IMR-90 (cell line): ENCODE data around the gene ZNF236. TPM values are rescaled to one million over a fixed set of nuclear protein-coding genes. Genes with fewer than 3 reads are reported as not detected.

Experiments used
- ATAC-seq: fragments of 200-7000 bp; cut with Tn5 transposase; 2 replicates; pipeline ENCODE4 v1.9.1; 2020; ENCODE audit warnings: low read depth, mild to moderate bottlenecking, moderate library complexity
- BruUV-seq: library from RNA; stranded (reverse); fragments of 400-500 nt; replicated peaks from 2 replicates; lab custom pipeline; 2021; lab: Mats Ljungman, UMichigan
- CTCF ChIA-PET: fragments of 300-600 bp; formaldehyde crosslinking; extraction: SDS; loops from one replicate; lab custom pipeline; 2021; ENCODE audit warnings: antibody characterized with exemption; lab: Yijun Ruan, JAX
- POLR2A ChIA-PET: fragments of 300-600 bp; sonication (Branson Sonifier 250); formaldehyde crosslinking; loops from one replicate; lab custom pipeline; 2022; ENCODE audit warnings: antibody characterized with exemption; ENCODE audit not compliant: unreplicated experiment; lab: Charles Lee
- DNase-seq: peaks from one replicate; pipeline ENCODE4 v3.0.0; 2013
- H2AFZ ChIP-seq: replicated peaks from 2 replicates; pipeline ENCODE3; 2013; ENCODE audit warnings: low read length, mild to moderate bottlenecking; ENCODE audit not compliant: poor library complexity
- H2AK5ac ChIP-seq: 2 replicates; pipeline ENCODE4 v1.6.1; 2013; ENCODE audit warnings: low read depth, low read length, inconsistent platforms
- H2AK9ac ChIP-seq: replicated peaks from 2 replicates; pipeline ENCODE3; 2013; ENCODE audit warnings: mild to moderate bottlenecking, low read depth, low read length, moderate library complexity; ENCODE audit not compliant: poor library complexity
- H2BK120ac ChIP-seq: 2 replicates; pipeline ENCODE4 v1.6.1; 2013; ENCODE audit warnings: low read depth, low read length, inconsistent platforms
- H2BK15ac ChIP-seq: 3 replicates; pipeline ENCODE4 v1.6.1; 2013; ENCODE audit warnings: low read depth, low read length, inconsistent platforms
- H2BK20ac ChIP-seq: 2 replicates; pipeline ENCODE4 v1.6.1; 2013; ENCODE audit warnings: low read depth, mild to moderate bottlenecking, inconsistent platforms, low read length, moderate library complexity
- H2BK5ac ChIP-seq: 2 replicates; pipeline ENCODE4 v1.6.1; 2013; ENCODE audit warnings: mild to moderate bottlenecking, low read depth, low read length, inconsistent platforms; ENCODE audit not compliant: poor library complexity, severe bottlenecking
- H3K14ac ChIP-seq: replicated peaks from 2 replicates; pipeline ENCODE4 v1.6.1; 2013; ENCODE audit warnings: low read depth, low read length, inconsistent platforms
- H3K18ac ChIP-seq: 2 replicates; pipeline ENCODE4 v1.6.1; 2013; ENCODE audit warnings: low read depth, low read length, control low read depth
- H3K23ac ChIP-seq: 2 replicates; pipeline ENCODE4 v1.6.1; 2013; ENCODE audit warnings: low read depth, low read length, inconsistent platforms
- H3K27ac ChIP-seq: 2 replicates; pipeline ENCODE4 v1.5.1; 2013; ENCODE audit warnings: mild to moderate bottlenecking, control low read depth, low read length; ENCODE audit not compliant: insufficient read depth
- H3K27me3 ChIP-seq: 2 replicates; pipeline ENCODE4 v1.6.1; 2013; ENCODE audit warnings: low read length; ENCODE audit not compliant: control insufficient read depth, insufficient read depth
- H3K36me3 ChIP-seq: 2 replicates; pipeline ENCODE4 v1.6.1; 2013; ENCODE audit warnings: low read length, mixed read lengths; ENCODE audit not compliant: control insufficient read depth, insufficient read depth
- H3K4ac ChIP-seq: 2 replicates; pipeline ENCODE4 v1.6.1; 2013; ENCODE audit warnings: low read depth, low read length, inconsistent platforms
- H3K4me1 ChIP-seq: 2 replicates; pipeline ENCODE4 v1.6.1; 2013; ENCODE audit warnings: low read length, mixed read lengths; ENCODE audit not compliant: control insufficient read depth, insufficient read depth
- H3K4me2 ChIP-seq: 2 replicates; pipeline ENCODE4 v1.6.1; 2013; ENCODE audit warnings: low read depth, mild to moderate bottlenecking, control low read depth, low read length, moderate library complexity
- H3K4me3 ChIP-seq: 2 replicates; pipeline ENCODE4 v1.5.1; 2013; ENCODE audit warnings: low read depth, mild to moderate bottlenecking, control low read depth, low read length, moderate library complexity; ENCODE audit not compliant: insufficient read depth
- H3K56ac ChIP-seq: 2 replicates; pipeline ENCODE4 v1.6.1; 2013; ENCODE audit warnings: low read length, inconsistent platforms; ENCODE audit not compliant: insufficient read depth; ENCODE audit errors: extremely low read depth
- H3K79me1 ChIP-seq, 2 experiments: 2 replicates each; pipeline ENCODE4 v1.6.1; 2013; ENCODE audit warnings: low read length in 2 of 2, inconsistent platforms in 1 of 2, low read depth in 1 of 2
- H3K9ac ChIP-seq: 2 replicates; pipeline ENCODE4 v1.6.1; 2013; ENCODE audit warnings: low read depth, low read length, control low read depth
- H3K9me1 ChIP-seq: 2 replicates; pipeline ENCODE4 v1.6.1; 2013; ENCODE audit warnings: low read length, inconsistent platforms; ENCODE audit not compliant: insufficient read depth
- H3K9me3 ChIP-seq: 2 replicates; pipeline ENCODE4 v1.6.1; 2013; ENCODE audit warnings: low read length; ENCODE audit not compliant: control insufficient read depth, insufficient read depth
- H4K20me1 ChIP-seq: 2 replicates; pipeline ENCODE4 v1.6.1; 2013; ENCODE audit warnings: low read length, inconsistent platforms; ENCODE audit not compliant: insufficient read depth
- H4K5ac ChIP-seq: 2 replicates; pipeline ENCODE4 v1.6.1; 2013; ENCODE audit warnings: mild to moderate bottlenecking, low read depth, low read length, control low read depth
- H4K8ac ChIP-seq, 2 experiments: 2 replicates each; pipeline ENCODE4 v1.6.1; 2013; ENCODE audit warnings: low read depth in 2 of 2, low read length in 2 of 2, control low read depth in 1 of 2, inconsistent platforms in 1 of 2
- H4K91ac ChIP-seq: 2 replicates; pipeline ENCODE4 v1.6.1; 2013; ENCODE audit warnings: low read depth, low read length, inconsistent platforms; ENCODE audit not compliant: insufficient read depth
- CEBPB ChIP-seq: IDR thresholded peaks from 2 replicates; pipeline ENCODE4 v1.6.1; 2012; ENCODE audit warnings: low read depth, low read length, improper control_type of control experiment
- MAZ ChIP-seq: IDR thresholded peaks from 2 replicates; pipeline ENCODE4 v1.6.1; 2012; ENCODE audit warnings: low read depth, mild to moderate bottlenecking, low read length, improper control_type of control experiment, moderate library complexity, borderline replicate concordance
- RCOR1 ChIP-seq: IDR thresholded peaks from 2 replicates; pipeline ENCODE4 v1.6.1; 2012; ENCODE audit warnings: mild to moderate bottlenecking, low read length, improper control_type of control experiment; ENCODE audit not compliant: insufficient replicate concordance
- WGBS, 2 experiments: methylation state at CpG; one replicate each; pipeline versions ENCODE4 v1.1.5 to v1.1.7; 2013; ENCODE audit warnings: missing lambda C conversion rate in 2 of 2; ENCODE audit not compliant: insufficient read length in 1 of 2; ENCODE audit errors: extremely low coverage in 2 of 2; 5-methylcytosine and 5-hydroxymethylcytosine counted together
- dilution Hi-C: fragments of 300-500 bp; cut with HindIII; formaldehyde crosslinking; loops from one replicate; pipeline ENCODE4 v1.14.3; 2018; ENCODE audit warnings: low sequenced_read_pairs; ENCODE audit not compliant: unreplicated experiment
- in situ Hi-C: fragments of 300-500 bp; cut with MboI; formaldehyde crosslinking; loops from 3 replicates; pipeline ENCODE4 v1.14.3; 2019; ENCODE audit warnings: low sequenced_read_pairs, inconsistent platforms, mixed read lengths
- intact Hi-C: fragments of 100-400 bp; cut with micrococcal nuclease; formaldehyde crosslinking; loops from 2 replicates; pipeline ENCODE4 v1.10.0; 2022
- polyA plus RNA-seq, 3 experiments: library from polyadenylated mRNA; depleted of rRNA; stranded (reverse); fragments of >200 nt; gene quantifications; 2 replicates each; pipeline ENCODE4 v1.2.3, GENCODE V29; 2012; ENCODE audit warnings: low replicate concordance in 1 of 3
- total RNA-seq: library from RNA; depleted of rRNA; stranded (reverse); fragments of >200 nt; gene quantifications from 2 replicates; pipeline ENCODE4 v1.2.3, GENCODE V29; 2012
- TF ChIP-seq, protein P1 (sequence below): fragments of 150-350 bp; IDR thresholded peaks from 2 replicates; pipeline ENCODE4 v1.6.1; 2017; ENCODE audit warnings: mild to moderate bottlenecking, antibody characterized with exemption, low read length, low read depth

Gene ZNF236
- total and polyA plus RNA-seq, 2 of the 4 experiments (the other 2 are of a cell fraction), result 3.6 to 9.7 TPM

DNA sequence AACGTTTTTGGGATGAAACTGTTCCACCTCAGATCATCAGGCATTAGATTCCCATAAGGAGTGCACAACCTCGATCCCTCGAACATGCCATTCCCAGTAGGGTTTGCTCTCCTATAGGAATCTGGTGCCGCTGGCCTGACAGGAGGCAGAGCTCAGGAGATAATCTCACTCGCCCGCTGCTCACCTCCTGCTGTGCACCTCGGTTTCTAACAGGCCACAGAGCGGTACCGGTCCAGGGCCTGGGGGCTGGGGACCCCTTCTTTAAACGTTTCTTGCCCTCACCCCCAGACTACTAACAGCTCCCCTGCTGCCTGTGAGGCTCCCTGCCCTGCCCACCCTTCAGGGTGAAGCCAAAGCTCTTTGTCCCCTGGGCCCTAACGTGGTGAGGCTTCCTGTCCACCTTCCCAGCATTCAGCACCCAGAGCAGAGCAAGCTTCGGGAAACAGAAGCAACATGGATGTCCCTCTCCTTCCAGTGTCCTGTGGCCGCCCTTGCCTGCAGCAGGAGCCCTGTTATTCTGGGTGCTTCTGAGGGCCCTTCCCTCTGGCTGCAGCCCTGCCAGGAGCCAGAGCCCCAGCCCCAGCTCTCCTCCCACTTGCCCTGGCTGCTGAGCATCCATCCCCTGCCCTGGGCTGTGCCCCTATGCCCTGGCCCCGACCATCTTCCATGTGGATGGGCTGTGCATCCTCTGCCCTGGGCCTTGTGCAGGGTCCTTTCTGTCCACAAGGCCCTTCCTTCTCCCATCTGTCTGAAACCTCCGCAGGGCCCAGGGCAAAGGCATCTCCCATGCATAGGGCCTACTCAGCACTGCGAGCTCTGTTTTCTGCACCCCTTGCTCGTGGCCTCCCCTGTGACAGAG is 170.1 kb downstream of the ZNF236 start:
- H3K27ac ChIP-seq, result no peak overlapping the region
- no peaks in the 10 kb centered on the region for H3K9me3 ChIP-seq
- BruUV-seq, result no TSS peak
- ATAC-seq, result no peak
- H3K9ac ChIP-seq, result no peak overlapping the region
- DNase-seq, result no peak
- H3K18ac ChIP-seq, result no peak overlapping the region
- H3K56ac ChIP-seq, result no peak overlapping the region
- no peak overlapping the region for H4K5ac ChIP-seq
- no peak overlapping the region for H3K4ac ChIP-seq
- no peak overlapping the region for H3K23ac ChIP-seq
- no peak overlapping the region for H2AK5ac ChIP-seq
- H2AFZ ChIP-seq, result peak overlapping the region; percentile 48
- TF ChIP-seq, protein P1, sequence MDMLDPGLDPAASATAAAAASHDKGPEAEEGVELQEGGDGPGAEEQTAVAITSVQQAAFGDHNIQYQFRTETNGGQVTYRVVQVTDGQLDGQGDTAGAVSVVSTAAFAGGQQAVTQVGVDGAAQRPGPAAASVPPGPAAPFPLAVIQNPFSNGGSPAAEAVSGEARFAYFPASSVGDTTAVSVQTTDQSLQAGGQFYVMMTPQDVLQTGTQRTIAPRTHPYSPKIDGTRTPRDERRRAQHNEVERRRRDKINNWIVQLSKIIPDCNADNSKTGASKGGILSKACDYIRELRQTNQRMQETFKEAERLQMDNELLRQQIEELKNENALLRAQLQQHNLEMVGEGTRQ, result no peak
- TF ChIP-seq CEBPB (no peak), MAZ (no peak), RCOR1 (no peak)
- H3K79me1 ChIP-seq, result no peaks in the 10 kb centered on the region
- no peak overlapping the region for H2BK15ac ChIP-seq
- H4K91ac ChIP-seq, result no peak overlapping the region
- dilution Hi-C loops, result no loop called here
- no peak overlapping the region for H2AK9ac ChIP-seq
- no peaks in the 10 kb centered on the region for H4K20me1 ChIP-seq
- no peak overlapping the region for H2BK5ac ChIP-seq
- no peak overlapping the region for H3K4me2 ChIP-seq
- no peak overlapping the region for H2BK20ac ChIP-seq
- ChIA-PET POLR2A (no interaction called here), CTCF (no interaction called here)
- no peak overlapping the region for H3K14ac ChIP-seq
- H2BK120ac ChIP-seq, result no peak overlapping the region
- no peaks in the 10 kb centered on the region for H3K36me3 ChIP-seq
- H4K8ac ChIP-seq, result no peak overlapping the region
- H3K27me3 ChIP-seq, result peaks cover 10% of the 10 kb centered on the region
- no peaks in the 10 kb centered on the region for H3K4me1 ChIP-seq
- no peak overlapping the region for H3K4me3 ChIP-seq
- in situ Hi-C loops, result no loop called here
- H3K9me1 ChIP-seq, result no peaks in the 10 kb centered on the region
- intact Hi-C loops, result no loop called here
- WGBS, 2 experiments, result 71% methylated on average over 3 of the region's 17 CpGs; no CpG with 5 or more reads in 1 of the 2 experiments
